ENCODE data around the gene CLEC20A.

The CLEC20A gene

DNA sequence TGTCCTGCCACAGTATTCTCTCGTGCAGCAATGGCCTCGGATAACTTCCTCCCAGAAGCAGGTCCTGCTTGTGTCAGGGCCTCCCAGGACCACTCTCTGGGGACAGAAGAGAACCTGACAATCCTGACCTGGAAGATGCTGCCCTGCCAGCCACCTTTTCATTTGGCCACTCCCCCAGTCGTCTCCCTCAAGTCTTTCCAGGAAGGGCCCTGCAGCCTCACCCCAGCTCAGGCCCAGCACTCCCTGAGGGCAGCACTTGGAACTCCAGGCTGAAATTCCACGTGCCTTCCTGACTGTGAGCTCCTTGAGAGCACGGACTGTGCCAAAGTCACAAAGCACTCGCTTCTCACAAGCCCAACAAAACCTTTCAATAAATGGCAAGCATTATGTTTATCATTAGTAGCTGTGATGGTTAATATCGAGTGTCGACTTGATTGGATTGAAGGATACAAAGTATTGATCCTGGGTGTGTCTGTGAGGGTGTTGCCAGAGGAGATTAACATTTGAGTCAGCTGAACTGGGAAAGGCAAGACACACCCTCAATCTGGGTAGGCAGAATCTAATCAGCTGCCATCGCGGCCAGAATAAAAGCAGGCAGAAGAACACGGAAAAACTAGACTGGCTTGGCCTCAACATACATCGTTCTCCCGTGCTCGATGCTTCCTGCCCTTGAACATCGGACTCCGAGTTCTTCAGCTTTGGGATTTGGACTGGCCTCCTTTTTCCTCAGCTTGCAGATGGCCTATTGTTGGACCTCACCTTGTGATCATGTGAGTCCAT lies 2.3 kb upstream of the CLEC20A start:
- no peak for ATAC-seq

DNA sequence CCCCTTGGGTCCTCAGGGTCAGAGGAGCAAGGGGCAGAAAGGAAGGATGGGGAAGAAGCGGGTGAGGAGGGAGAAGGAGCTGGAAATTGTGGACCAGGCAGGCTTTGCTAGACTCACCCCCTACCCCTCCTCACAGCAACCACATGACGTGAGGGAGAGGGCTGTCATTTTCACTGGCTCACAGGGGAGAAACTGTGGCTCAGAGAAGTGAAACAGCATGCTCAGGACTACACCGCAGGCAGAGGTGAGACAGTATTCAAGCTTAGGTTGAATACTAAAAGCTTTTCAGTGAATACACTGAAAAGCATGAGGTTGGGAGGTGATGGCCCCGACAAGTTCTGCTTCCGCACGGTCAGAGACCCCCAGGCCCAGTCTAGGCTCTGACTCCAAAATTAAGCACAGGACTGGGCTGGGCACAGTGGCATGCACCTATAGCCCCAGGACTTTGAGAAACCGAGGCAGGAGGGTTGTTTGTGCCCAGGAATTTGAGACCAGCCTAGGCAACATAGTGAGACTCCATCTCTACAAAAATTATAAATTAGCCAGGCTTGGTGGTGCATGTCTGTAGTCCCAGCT lies 1.2 kb upstream of the CLEC20A start:
- no peak for ATAC-seq

DNA sequence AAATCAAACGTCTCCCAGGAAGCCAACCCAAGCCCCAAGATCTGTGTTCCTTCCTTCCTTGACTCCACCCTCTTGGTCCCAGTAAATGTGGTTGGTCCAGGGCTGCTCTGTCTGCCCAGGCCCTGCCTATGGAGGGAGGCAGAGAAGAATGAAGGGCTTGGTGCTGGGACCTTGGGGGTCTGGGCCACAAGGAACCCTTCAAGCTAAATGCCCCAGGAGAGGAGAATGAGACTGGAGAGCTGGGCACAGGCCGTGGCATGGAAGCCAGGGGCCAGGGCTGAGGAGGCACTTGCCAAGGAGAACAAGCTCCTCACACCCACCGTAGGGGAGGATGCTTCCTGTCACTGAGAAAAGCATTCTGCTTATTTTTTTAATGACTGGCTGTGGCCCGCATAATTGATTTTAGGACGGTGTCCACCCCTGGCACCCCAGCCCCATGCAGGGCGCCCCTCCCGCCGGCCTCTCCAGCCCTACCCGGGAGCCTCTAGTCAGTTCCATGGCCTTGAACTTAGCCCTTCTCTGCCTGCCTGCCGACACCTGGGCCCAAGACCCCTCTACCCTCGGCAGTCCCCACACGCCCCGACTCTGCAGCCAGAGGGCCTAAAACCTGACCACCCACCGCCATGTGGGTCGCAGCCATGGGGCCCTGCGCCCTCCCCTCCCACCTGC lies 889 bp downstream of the CLEC20A start:
- no peak for ATAC-seq

DNA sequence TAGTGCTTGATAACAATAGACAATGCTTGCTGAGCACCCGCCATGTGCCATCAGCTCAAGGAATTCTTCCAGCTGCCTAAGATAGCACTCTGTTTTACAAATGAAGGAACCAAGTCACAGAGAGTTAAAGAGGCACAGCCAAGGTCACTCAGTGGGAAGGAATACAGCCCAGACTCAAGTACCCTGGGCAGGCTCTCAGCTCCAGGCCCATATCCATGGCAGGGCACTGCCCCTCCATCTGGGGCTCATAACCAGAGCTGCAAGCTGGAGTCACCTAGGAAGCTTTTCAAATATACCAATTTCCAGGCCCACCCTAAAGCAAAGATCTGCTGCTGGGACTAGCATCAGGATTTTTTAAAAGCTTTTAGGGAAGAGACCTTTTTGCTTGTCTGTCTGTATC lies 1.6 kb downstream of the CLEC20A start:
- no peak for ATAC-seq

DNA sequence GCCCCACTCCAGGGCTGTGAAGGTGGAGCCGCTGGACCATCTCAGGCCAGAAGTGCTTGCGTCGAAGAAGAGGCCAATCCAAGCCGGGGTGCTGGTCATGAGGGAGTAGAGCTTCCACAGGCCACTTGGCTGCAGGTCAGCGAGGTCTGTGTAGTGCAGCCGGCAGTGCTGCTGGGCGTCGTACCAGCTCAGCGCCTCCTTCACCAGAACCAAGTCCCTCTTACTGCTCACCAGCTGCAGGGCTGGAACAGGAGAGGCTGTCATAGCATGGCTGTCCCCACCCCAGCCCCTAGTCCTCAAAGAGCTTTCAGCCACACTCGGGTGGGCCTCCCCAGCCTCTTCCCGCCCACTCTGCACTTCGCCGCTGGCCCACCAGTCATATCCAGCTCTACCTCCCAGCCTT lies 2.2 kb downstream of the CLEC20A start:
- ATAC-seq, result no peak

DNA sequence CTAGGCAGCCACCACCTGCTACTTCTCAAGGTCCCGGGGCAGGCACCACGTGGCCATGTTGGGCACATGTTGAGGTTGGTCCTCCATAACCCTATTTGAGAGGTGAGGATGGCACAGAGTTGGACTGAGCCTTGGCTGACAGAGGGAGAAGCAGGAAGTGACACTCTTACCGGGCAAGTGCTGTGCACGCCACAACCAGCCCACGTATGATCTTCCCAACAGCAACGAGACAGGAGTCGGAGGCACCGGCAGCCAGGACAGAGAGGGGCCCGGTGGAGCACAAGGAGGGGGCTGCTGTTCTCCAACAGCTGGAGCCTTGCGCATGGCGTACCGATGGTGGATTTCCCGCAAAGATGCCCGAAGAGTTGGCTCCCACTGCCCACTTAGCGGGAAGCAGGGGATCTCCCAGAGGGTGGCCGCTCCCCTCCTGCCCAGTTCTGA lies 3.4 kb downstream of the CLEC20A start:
- no peak for ATAC-seq

DNA sequence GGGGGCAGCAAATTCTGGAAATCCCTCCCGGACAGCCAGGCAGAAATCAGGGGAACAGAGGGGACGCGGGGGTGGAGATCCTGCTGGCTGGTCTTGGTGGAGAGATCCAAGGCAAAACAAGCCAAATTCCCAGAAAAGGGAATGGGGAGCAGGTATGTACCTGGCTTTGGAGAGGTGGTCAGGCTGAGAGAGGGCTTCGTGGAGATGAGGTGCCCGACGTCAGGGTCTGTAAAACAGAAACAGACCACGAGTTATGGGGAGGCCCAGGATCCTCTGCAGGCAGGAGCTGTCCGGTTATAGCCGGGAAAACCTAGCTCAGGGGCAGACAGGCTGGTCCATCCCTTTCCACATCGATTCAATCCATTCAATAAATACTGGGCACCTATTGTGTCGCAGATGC lies 4.4 kb downstream of the CLEC20A start:
- ATAC-seq, result no peak

DNA sequence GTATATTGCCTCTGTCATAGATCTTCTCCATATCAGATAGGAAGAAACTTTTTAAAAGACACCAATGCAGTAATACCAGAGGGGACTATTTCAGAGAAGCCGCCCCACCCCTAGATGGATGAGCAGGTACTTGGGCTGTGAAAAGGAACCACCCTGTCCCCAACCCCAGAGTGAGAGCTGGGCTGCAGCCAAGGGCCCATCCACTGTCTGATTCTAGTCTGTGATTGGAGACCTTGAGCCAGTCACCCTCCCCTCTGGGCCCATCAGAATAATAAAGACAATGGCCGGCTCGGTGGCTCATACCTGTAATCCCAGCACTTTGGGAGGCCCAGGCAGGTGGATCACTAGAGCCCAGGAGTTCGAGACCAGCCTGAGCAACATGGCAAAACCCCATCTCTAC lies 5.0 kb downstream of the CLEC20A start:
- no peak for ATAC-seq

DNA sequence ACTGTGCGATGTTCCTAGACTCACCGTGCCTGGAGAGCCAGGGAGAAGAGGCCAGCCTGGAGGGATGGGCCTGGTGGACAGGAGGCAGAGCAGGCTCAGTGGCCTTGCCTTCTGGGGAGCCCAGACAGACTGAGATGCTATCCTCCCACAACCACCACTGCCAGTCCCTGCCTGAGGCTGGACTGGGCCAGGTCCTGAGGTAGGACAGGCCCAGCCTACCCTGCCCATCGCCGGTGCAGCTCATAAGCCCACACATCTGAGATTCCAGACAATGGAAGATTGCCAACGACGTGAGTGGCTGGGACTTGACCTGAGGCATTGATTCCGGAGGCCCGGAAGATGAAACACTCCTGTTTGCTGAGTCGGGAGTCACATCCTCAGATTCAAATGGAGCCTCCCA lies 5.8 kb downstream of the CLEC20A start:
- no peak for ATAC-seq

DNA sequence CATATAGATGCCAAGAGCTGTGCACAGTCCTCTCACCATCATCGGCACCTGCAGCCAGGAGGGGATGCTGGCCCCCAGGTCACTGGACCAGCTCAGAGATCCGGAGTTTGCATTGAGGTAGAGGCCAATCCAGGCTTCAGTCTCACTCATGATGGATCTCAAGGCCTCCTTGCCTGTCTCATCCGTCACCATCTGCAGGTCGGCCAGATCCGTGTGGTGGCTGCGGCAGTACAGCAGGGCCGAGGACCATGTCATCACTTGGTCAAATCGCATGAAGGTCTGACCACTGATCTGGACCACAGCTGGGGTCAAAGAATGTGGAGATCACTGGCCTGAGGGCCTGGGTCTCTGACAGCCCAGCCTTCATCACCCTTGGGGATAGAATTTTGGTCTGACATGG lies 6.6 kb downstream of the CLEC20A start:
- no peak for ATAC-seq

DNA sequence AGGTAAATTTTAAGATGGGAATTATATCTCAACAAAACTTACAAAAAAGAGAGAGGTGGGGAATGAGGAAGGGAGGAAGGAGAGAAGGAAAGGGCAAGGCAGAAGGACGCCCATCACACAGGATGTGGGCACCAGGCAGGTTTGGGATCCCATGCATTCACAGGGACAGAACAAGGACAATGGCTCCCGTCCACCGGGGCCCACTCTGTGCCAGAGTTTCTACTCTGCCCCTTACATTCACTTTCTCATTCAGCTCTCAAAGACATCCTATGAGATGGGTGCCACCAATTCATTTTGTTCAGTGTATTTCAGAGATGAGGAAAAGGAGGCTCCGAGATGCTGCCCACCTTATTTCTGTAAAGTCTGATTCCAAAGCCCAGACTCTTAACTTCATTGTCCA lies 7.4 kb downstream of the CLEC20A start:
- no peak for ATAC-seq

DNA sequence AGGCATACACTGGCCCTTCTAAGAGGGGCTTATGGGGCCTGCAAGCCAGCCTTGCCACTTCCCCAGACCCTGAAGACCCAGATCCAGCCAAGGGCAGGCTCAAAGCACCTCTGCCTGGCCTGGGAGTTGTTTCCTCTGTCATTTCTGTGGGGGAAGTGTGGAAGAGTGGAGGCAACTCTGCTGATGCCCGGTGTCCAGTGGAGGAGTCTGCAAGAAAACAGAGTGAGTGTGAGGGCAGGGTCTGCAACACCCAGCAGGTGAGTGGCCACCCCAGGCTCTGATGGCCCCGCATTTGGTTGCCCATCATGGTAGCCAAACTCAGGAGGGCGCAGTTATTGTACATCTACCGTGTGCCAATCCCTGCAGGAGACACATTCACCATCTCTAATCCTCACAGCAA lies 8.4 kb downstream of the CLEC20A start:
- no peak for ATAC-seq

DNA sequence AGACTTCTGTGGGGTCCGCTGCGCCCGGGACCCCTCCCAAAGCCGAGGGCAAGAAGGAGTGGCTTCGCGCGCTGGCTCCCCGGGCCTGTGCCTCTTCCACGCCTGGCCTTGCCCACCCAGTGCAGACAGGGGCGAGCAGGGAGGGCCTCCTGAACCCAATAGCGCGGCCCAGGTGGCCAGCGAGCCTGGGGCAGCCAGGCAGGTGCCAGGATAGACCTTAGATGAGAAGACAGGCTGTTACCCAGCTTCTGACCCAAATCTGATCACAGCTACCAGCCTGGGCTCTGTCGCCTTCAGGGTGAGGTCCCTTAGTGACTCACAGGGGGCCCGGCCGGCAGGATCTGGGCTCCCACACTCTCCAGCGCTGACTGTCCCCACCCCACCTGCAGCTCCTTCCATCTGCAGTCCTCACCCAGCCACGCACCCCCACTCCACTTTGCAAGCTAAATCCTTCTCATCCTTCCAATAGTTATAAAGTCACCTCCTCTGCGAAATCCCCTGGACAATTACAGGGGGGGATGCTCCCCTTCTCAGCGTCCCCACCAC lies 9.6 kb downstream of the CLEC20A start:
- ATAC-seq, result no peak

DNA sequence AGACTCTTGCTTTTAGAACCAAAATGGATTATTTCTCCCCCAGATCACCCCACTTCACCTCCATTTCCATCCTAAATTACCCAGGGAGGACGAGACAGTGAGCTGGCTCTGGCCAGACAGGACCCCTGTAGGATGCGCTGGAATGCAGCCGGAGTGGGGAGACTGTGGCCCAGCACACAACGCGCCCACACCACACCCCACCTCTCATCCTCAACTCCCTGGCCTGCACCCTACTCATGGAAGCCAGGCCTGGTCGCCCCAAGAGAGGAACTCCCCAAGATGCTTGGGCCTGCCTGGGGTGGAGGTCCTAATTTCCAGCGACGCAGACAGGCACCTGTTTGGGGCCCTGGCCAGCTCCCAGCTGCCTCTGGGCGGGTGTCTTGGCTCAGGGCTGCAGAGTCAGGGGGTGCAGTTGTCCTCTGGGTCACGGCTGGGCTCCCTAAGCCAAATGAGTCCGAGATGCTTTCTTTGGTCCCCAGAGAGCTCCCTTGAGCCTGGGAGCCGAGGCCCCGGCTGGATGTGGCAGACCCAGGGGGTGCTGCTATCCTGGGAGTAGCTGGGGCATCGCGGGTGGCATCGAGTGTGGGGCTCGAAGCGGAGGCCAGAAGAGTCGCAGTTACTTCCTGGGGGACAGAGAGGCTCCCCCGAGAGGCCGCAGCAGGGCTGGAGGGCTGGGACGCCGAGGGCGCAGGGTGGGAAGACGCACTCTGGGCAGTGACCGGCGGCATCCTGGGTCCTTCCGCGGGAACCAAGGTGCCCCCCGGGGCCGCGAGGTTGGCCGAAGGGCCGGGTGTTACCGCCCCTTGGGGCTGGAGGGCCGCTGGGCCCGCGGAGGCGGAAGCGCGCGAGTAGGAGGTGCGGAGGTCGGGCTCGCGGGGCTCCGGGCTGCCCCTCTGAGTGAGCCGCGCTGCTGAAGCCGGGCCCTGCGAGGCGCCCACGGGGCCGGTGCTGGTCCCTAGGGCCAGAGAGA lies 10.4 kb downstream of the CLEC20A start:
- ATAC-seq, result no peak

DNA sequence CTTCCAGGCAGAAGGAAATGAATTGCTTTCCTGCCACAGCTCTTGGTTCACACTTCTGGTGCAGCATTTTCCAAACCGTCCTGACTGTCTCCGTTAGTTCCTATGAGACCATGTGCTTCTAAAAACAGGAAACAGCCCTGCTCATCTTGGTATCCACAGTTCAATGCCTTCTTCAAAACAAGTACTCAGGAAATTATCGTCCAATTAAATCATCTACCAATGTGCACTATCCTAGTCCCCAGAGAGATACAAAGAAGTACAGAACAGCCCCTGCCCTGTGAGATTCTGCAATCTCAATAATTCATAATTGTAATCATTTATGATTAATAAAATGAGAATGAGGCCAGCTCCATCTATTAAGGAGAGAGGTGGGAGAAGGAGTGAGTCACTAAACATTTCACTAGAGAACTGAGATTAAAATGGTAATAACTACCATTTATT lies 11.2 kb downstream of the CLEC20A start:
- no peak for ATAC-seq

DNA sequence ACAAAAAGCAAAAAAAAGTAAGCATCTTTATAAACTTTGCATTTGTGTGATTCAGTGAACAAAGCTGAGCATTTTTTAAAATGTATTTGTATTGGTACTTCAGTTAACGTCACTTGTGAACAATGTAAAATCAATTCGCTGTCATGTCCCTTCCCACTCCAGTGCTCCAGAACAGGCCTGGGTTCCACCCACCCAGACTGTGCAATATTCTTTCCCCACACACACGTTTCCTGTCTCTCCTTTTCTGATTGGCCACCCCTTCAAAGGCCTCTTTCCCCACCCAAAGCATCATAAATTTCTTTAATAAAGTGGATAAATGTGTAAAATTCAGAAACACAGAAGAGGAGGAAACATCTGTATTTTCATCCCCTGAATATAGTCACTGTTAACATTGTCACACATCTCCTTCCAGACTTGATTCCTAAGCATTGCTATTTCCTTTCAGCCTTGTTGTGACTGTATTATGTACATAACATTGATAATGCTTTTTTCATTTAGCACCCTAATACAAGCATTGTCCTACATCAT lies 12.0 kb downstream of the CLEC20A start:
- ATAC-seq, result no peak

DNA sequence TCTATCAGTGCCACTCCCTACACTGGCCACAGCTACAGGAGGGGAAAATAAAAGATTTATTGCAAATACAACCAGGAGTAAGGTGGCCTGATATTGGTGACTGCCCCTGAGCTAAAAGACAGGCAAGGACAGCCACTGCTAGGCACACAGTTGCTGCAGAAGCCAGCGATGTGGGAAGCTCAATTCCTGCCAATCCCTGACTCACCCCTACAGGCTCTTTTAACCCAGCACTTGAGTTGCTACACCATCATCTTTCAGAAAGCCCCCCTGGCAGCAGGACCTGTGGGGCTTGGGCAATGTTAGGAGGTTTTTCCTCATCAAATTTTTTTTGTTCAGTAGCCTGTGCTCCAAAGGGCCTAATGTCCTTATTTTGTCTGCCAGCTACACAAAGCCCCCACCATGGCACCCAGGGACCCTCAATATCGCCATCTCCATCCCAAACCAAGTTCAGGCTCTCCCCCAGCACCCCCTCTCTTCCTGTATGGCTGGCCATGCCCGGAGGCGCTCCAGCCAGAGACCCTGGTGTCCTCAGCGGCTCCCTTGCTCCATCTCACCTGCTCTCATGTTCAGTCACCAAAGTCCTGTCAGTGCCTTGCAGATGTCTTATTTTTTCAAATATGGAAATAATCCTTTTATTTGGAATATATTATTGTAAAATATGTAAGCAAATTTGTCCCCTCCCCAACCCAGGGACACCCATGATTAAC lies 13.4 kb downstream of the CLEC20A start:
- no peak for ATAC-seq

DNA sequence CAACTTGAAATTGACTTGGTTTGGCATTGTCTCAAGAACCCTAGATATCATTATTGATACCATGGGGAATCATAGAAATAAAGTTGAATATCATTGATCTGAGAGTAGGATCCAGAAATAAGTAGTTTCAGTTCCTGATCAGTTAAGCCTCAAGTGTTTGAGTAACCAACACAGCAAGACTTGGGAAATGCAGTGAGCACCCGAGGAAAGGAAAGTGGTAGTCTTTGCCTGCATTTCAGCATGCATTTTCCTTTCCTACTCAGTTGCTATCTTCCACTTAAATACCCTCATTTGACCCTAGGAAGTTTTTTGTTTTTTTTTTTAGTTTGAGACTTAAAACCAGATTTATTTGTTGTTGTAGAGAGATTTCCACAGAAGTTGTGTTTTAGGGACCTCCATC lies 18.9 kb downstream of the CLEC20A start:
- no peak for ATAC-seq

DNA sequence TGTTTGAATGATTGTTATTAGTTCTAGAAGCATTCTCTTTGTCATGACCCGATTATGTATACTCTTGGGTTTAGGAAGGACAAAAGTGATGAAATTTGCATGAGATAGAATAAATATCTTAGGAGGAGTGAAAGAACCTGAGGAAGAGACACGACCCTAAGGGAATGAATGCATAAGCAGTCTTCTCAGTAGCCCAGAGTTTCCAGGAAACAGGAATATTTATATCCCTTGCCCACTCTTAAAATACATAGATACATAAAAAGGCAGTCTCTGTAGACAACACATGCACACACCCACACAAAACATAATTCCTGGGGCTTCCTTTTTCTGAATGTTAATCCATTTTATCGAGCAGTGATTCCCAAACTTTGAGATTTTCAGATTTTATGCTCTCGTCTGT lies 19.4 kb downstream of the CLEC20A start:
- ATAC-seq, result no peak

DNA sequence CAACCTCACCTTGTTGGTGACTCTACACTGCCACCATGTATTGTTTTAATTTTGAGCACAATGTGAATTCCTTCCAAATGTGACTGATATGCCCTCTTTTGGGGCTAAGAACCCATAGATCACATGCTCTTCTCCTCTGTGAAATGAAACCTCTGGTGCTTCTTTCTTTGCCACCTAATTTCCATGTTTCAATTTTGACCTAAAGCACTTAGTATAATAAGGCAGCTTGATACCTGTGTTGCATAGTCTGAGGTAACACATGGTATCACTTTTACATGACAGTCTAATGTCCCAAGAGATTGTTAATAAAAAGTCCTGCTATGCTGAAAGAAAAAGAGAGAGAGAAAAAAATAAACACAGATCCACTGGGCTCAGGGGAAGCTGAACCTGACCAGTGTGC lies 24.2 kb downstream of the CLEC20A start:
- no peak for ATAC-seq

DNA sequence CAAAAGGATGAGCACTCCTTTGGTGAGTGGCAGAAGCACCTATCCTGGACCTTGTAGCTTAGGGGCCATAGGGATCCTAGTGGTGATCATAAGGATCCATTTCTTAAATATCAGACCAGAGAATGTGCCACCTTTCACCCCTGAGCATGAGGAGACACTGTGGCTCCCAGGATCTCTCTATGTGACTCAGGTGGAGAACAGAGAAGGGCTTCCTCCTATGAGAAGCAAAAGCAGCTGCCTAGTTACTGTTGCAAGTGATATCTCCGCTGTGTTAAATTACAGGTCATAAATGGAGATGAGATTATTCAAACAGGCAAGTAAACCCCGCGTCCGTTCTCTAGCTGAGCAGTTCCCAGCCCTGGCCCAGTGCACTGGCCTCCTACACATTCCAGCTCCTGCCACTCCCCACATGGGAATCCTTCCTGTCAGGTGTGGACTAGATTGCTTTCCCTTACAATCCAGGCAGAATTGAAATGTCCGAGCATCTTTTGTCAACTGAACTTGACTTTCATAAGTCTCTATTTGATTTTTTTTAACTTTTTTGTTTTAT lies 26.3 kb downstream of the CLEC20A start:
- no peak for ATAC-seq

Data from activated CD4-positive, CD25-positive, alpha-beta regulatory T cell treated with anti-CD3 and anti-CD28 coated beads, Interleukin-2, amount 50 U/mL, for 24 hours (primary cell).